ENCODE results near the gene NOL3.

The NOL3 gene

GRCh38 chr16:67185651-67186134, 15.4 kb downstream of the NOL3 start:
- no peaks in the 10 kb centered on the region for H3K27me3 ChIP-seq (replicated peaks; ENCODE audit: control insufficient read depth, insufficient read depth, low read length)
- H3K4me3 ChIP-seq (ENCODE audit: low read length): peak overlapping the region; percentile 29
- no peaks in the 10 kb centered on the region for H3K36me3 ChIP-seq (ENCODE audit: control insufficient read depth, insufficient read depth, low read length, severe bottlenecking)
- no peaks in the 10 kb centered on the region for H3K9me3 ChIP-seq (ENCODE audit: control insufficient read depth, low read length)
- H3K9ac ChIP-seq (ENCODE audit: low read length): no peak overlapping the region
- peaks cover 37% of the 10 kb centered on the region for H3K4me1 ChIP-seq (ENCODE audit: control insufficient read depth, insufficient read depth, low read length)
- DNase-seq (ENCODE audit: low read depth): no peak

- peak; percentile 41 for DNase-seq (ENCODE audit: low read depth)
- no peak overlapping the region for H3K4me3 ChIP-seq (ENCODE audit: low read length)
- no peak overlapping the region for H3K9ac ChIP-seq (ENCODE audit: low read length)
- H3K36me3 ChIP-seq (ENCODE audit: control insufficient read depth, insufficient read depth, low read length, severe bottlenecking): no peaks in the 10 kb centered on the region
- H3K9me3 ChIP-seq (ENCODE audit: control insufficient read depth, low read length): no peaks in the 10 kb centered on the region
- H3K4me1 ChIP-seq (ENCODE audit: control insufficient read depth, insufficient read depth, low read length): peaks cover 30% of the 10 kb centered on the region
- no peaks in the 10 kb centered on the region for H3K27me3 ChIP-seq (replicated peaks; ENCODE audit: control insufficient read depth, insufficient read depth, low read length)
Measured at GRCh38 chr16:67186550-67186950, 16.2 kb downstream of the NOL3 start.

GRCh38 chr16:67187175-67187890, 17.0 kb downstream of the NOL3 start:
- H3K9ac ChIP-seq (ENCODE audit: low read length): no peak overlapping the region
- H3K9me3 ChIP-seq (ENCODE audit: control insufficient read depth, low read length): no peaks in the 10 kb centered on the region
- no peaks in the 10 kb centered on the region for H3K36me3 ChIP-seq (ENCODE audit: control insufficient read depth, insufficient read depth, low read length, severe bottlenecking)
- no peak overlapping the region for H3K4me3 ChIP-seq (ENCODE audit: low read length)
- no peak for DNase-seq (ENCODE audit: low read depth)
- no peaks in the 10 kb centered on the region for H3K27me3 ChIP-seq (replicated peaks; ENCODE audit: control insufficient read depth, insufficient read depth, low read length)
- H3K4me1 ChIP-seq (ENCODE audit: control insufficient read depth, insufficient read depth, low read length): peaks cover 24% of the 10 kb centered on the region

- peaks cover 21% of the 10 kb centered on the region for H3K4me1 ChIP-seq (ENCODE audit: control insufficient read depth, insufficient read depth, low read length)
- no peaks in the 10 kb centered on the region for H3K27me3 ChIP-seq (replicated peaks; ENCODE audit: control insufficient read depth, insufficient read depth, low read length)
- H3K36me3 ChIP-seq (ENCODE audit: control insufficient read depth, insufficient read depth, low read length, severe bottlenecking): no peaks in the 10 kb centered on the region
- H3K9ac ChIP-seq (ENCODE audit: low read length): no peak overlapping the region
- no peaks in the 10 kb centered on the region for H3K9me3 ChIP-seq (ENCODE audit: control insufficient read depth, low read length)
- no peak for DNase-seq (ENCODE audit: low read depth)
- no peak overlapping the region for H3K4me3 ChIP-seq (ENCODE audit: low read length)
Measured at GRCh38 chr16:67188323-67188722, 18.0 kb downstream of the NOL3 start.

- Histone ChIP-seq H3K4me3 (ENCODE audit: low read length) (no peak overlapping the region), H3K4me1 (ENCODE audit: control insufficient read depth, insufficient read depth, low read length) (peaks cover 25% of the 10 kb centered on the region), H3K27me3 (replicated peaks; ENCODE audit: control insufficient read depth, insufficient read depth, low read length) (no peaks in the 10 kb centered on the region), H3K9ac (ENCODE audit: low read length) (no peak overlapping the region), H3K36me3 (ENCODE audit: control insufficient read depth, insufficient read depth, low read length, severe bottlenecking) (peaks cover 2% of the 10 kb centered on the region), H3K9me3 (ENCODE audit: control insufficient read depth, low read length) (no peaks in the 10 kb centered on the region)
- no peak for DNase-seq (ENCODE audit: low read depth)
Measured at GRCh38 chr16:67188798-67189197, 18.5 kb downstream of the NOL3 start.

- Histone ChIP-seq H3K9me3 (ENCODE audit: control insufficient read depth, low read length) (no peaks in the 10 kb centered on the region), H3K9ac (ENCODE audit: low read length) (no peak within 1 kb of the TSS), H3K4me1 (ENCODE audit: control insufficient read depth, insufficient read depth, low read length) (peaks cover 24% of the 10 kb centered on the region), H3K27me3 (replicated peaks; ENCODE audit: control insufficient read depth, insufficient read depth, low read length) (no peaks in the 10 kb centered on the region), H3K36me3 (ENCODE audit: control insufficient read depth, insufficient read depth, low read length, severe bottlenecking) (peaks cover 15% of the 10 kb centered on the region), H3K4me3 (ENCODE audit: low read length) (no peak within 1 kb of the TSS)
- no peak for DNase-seq (ENCODE audit: low read depth)
Measured at GRCh38 chr16:67190041-67190440, 19.7 kb downstream of the NOL3 start, which contains the start of gene EXOC3L1. TSS of gene EXOC3L1 (minus strand) at chr16:67190136. CDS start at chr16:67189676, 460 bp downstream.

- H3K27me3 ChIP-seq (replicated peaks; ENCODE audit: control insufficient read depth, insufficient read depth, low read length): no peaks in the 10 kb centered on the region
- no peak for DNase-seq (ENCODE audit: low read depth)
- H3K9ac ChIP-seq (ENCODE audit: low read length): no peak overlapping the region
- no peaks in the 10 kb centered on the region for H3K9me3 ChIP-seq (ENCODE audit: control insufficient read depth, low read length)
- H3K36me3 ChIP-seq (ENCODE audit: control insufficient read depth, insufficient read depth, low read length, severe bottlenecking): peaks cover 21% of the 10 kb centered on the region
- H3K4me3 ChIP-seq (ENCODE audit: low read length): no peak overlapping the region
- peaks cover 19% of the 10 kb centered on the region for H3K4me1 ChIP-seq (ENCODE audit: control insufficient read depth, insufficient read depth, low read length)
Measured at GRCh38 chr16:67190448-67191399, 20.4 kb downstream of the NOL3 start.

- DNase-seq (ENCODE audit: low read depth): no peak
- peak overlapping the region; percentile 98 for H3K4me3 ChIP-seq (ENCODE audit: low read length)
- peaks cover 29% of the 10 kb centered on the region for H3K36me3 ChIP-seq (ENCODE audit: control insufficient read depth, insufficient read depth, low read length, severe bottlenecking)
- H3K27me3 ChIP-seq (replicated peaks; ENCODE audit: control insufficient read depth, insufficient read depth, low read length): no peaks in the 10 kb centered on the region
- peak overlapping the region; percentile 99 for H3K9ac ChIP-seq (ENCODE audit: low read length)
- no peaks in the 10 kb centered on the region for H3K9me3 ChIP-seq (ENCODE audit: control insufficient read depth, low read length)
- peaks cover 17% of the 10 kb centered on the region for H3K4me1 ChIP-seq (ENCODE audit: control insufficient read depth, insufficient read depth, low read length)
Measured at GRCh38 chr16:67191411-67191994, 21.2 kb downstream of the NOL3 start.

GRCh38 chr16:67191995-67192681, 21.8 kb downstream of the NOL3 start, which contains the start of gene E2F4:
TSS of gene E2F4 (plus strand) at chr16:67192155. CDS start at chr16:67192228, 73 bp downstream.
- DNase-seq (ENCODE audit: low read depth): peak; percentile 98
- peaks cover 36% of the 10 kb centered on the region for H3K36me3 ChIP-seq (ENCODE audit: control insufficient read depth, insufficient read depth, low read length, severe bottlenecking)
- H3K9ac ChIP-seq (ENCODE audit: low read length): peak within 1 kb of the TSS; percentile 99
- H3K9me3 ChIP-seq (ENCODE audit: control insufficient read depth, low read length): no peaks in the 10 kb centered on the region
- H3K27me3 ChIP-seq (replicated peaks; ENCODE audit: control insufficient read depth, insufficient read depth, low read length): no peaks in the 10 kb centered on the region
- H3K4me3 ChIP-seq (ENCODE audit: low read length): peak within 1 kb of the TSS; percentile 98
- peaks cover 17% of the 10 kb centered on the region for H3K4me1 ChIP-seq (ENCODE audit: control insufficient read depth, insufficient read depth, low read length)

GRCh38 chr16:67192781-67193361, 22.5 kb downstream of the NOL3 start:
- peak overlapping the region; percentile 99 for H3K9ac ChIP-seq (ENCODE audit: low read length)
- H3K4me3 ChIP-seq (ENCODE audit: low read length): peak overlapping the region; percentile 98
- no peak for DNase-seq (ENCODE audit: low read depth)
- peaks cover 21% of the 10 kb centered on the region for H3K4me1 ChIP-seq (ENCODE audit: control insufficient read depth, insufficient read depth, low read length)
- peaks cover 43% of the 10 kb centered on the region for H3K36me3 ChIP-seq (ENCODE audit: control insufficient read depth, insufficient read depth, low read length, severe bottlenecking)
- H3K27me3 ChIP-seq (replicated peaks; ENCODE audit: control insufficient read depth, insufficient read depth, low read length): no peaks in the 10 kb centered on the region
- H3K9me3 ChIP-seq (ENCODE audit: control insufficient read depth, low read length): no peaks in the 10 kb centered on the region
